Mesenchymal stem cell (in vitro differentiated cells and primary cell): ENCODE data around the gene OST4.

Experiments
- DNase-seq: peaks from one replicate; pipeline ENCODE4 v3.0.0-alpha.2; 2013
- H2AFZ ChIP-seq: one replicate; pipeline ENCODE4 v1.6.1; 2013; ENCODE audit warnings: low read depth, mild to moderate bottlenecking, control low read depth, inconsistent platforms, low read length, moderate library complexity
- H2AK5ac ChIP-seq: 2 replicates; pipeline ENCODE4 v1.6.1; 2013; ENCODE audit warnings: low read length, moderate library complexity, mild to moderate bottlenecking, inconsistent platforms; ENCODE audit not compliant: severe bottlenecking
- H2BK120ac ChIP-seq: one replicate; pipeline ENCODE4 v1.6.1; 2013; ENCODE audit warnings: low read depth, mild to moderate bottlenecking, inconsistent platforms, low read length, moderate library complexity
- H2BK12ac ChIP-seq, 2 experiments: one replicate each; pipeline ENCODE4 v1.6.1; 2013; ENCODE audit warnings: inconsistent platforms in 2 of 2, low read length in 2 of 2, mild to moderate bottlenecking in 2 of 2, moderate library complexity in 2 of 2, control low read depth in 1 of 2
- H2BK15ac ChIP-seq: one replicate; pipeline ENCODE4 v1.6.1; 2013; ENCODE audit warnings: mild to moderate bottlenecking, low read depth, inconsistent platforms; ENCODE audit not compliant: poor library complexity, severe bottlenecking
- H2BK5ac ChIP-seq: 2 replicates; pipeline ENCODE4 v1.6.1; 2013; ENCODE audit warnings: low read depth, mild to moderate bottlenecking, low read length, control low read depth, inconsistent platforms; ENCODE audit not compliant: poor library complexity, severe bottlenecking
- H3K14ac ChIP-seq, 2 experiments: one replicate each; pipeline ENCODE4 v1.6.1; 2013; ENCODE audit warnings: inconsistent platforms in 2 of 2, low read length in 2 of 2, control low read depth in 1 of 2, mild to moderate bottlenecking in 1 of 2, moderate library complexity in 1 of 2
- H3K18ac ChIP-seq, 2 experiments: one replicate each; pipeline ENCODE4 v1.6.1; 2013; ENCODE audit warnings: inconsistent platforms in 2 of 2, low read length in 2 of 2, control low read depth in 1 of 2, low read depth in 1 of 2, mild to moderate bottlenecking in 1 of 2
- H3K23ac ChIP-seq, 2 experiments: one replicate each; pipeline ENCODE4 v1.6.1; 2013; ENCODE audit warnings: inconsistent platforms in 2 of 2, low read length in 2 of 2, mild to moderate bottlenecking in 2 of 2, moderate library complexity in 2 of 2, control low read depth in 1 of 2
- H3K27ac ChIP-seq: 2 replicates; pipeline ENCODE4 v1.5.1; 2013; ENCODE audit warnings: mild to moderate bottlenecking, moderate library complexity, low read length, control low read depth, inconsistent platforms; ENCODE audit not compliant: poor library complexity, severe bottlenecking
- H3K27me3 ChIP-seq, 2 experiments: 2 replicates each; pipeline versions ENCODE4 v1.6.1 to v1.7.0; 2013; ENCODE audit warnings: low read length in 2 of 2, mild to moderate bottlenecking in 2 of 2, moderate library complexity in 2 of 2, control low read depth in 1 of 2, inconsistent platforms in 1 of 2; ENCODE audit not compliant: control insufficient read depth in 1 of 2, insufficient read depth in 1 of 2
- H3K36me3 ChIP-seq, 2 experiments: 2 replicates each; pipeline versions ENCODE4 v1.6.1 to v1.7.0; 2013; ENCODE audit warnings: low read length in 2 of 2, control low read depth in 1 of 2, inconsistent platforms in 1 of 2, low read depth in 1 of 2, mild to moderate bottlenecking in 1 of 2; ENCODE audit not compliant: insufficient read depth in 2 of 2, control insufficient read depth in 1 of 2
- H3K4ac ChIP-seq, 2 experiments: one replicate each; pipeline ENCODE4 v1.6.1; 2013; ENCODE audit warnings: inconsistent platforms in 2 of 2, low read length in 2 of 2, mild to moderate bottlenecking in 2 of 2, moderate library complexity in 2 of 2, control low read depth in 1 of 2, low read depth in 1 of 2
- H3K4me1 ChIP-seq: 2 replicates; pipeline ENCODE4 v1.6.1; 2013; ENCODE audit warnings: low read depth, low read length, control low read depth; ENCODE audit not compliant: control insufficient read depth, insufficient read depth
- H3K4me2 ChIP-seq: 2 replicates; pipeline ENCODE4 v1.6.1; 2013; ENCODE audit warnings: low read length, mild to moderate bottlenecking, inconsistent platforms; ENCODE audit not compliant: poor library complexity, severe bottlenecking
- H3K4me3 ChIP-seq, 2 experiments: 2 replicates each; pipeline versions ENCODE4 v1.5.1 to v1.7.0; 2013; ENCODE audit warnings: low read length in 2 of 2, mild to moderate bottlenecking in 2 of 2, control low read depth in 1 of 2, low read depth in 1 of 2; ENCODE audit not compliant: insufficient read depth in 1 of 2
- H3K79me1 ChIP-seq: replicated peaks from 2 replicates; pipeline ENCODE4 v1.6.1; 2013; ENCODE audit warnings: mild to moderate bottlenecking, control low read depth, low read length, inconsistent platforms; ENCODE audit not compliant: poor library complexity, severe bottlenecking
- H3K9ac ChIP-seq: 2 replicates; pipeline ENCODE4 v1.7.0; 2013; ENCODE audit warnings: mild to moderate bottlenecking, low read length, moderate library complexity
- H3K9me3 ChIP-seq: 2 replicates; pipeline ENCODE4 v1.7.0; 2013; ENCODE audit warnings: mild to moderate bottlenecking, low read length; ENCODE audit not compliant: control insufficient read depth
- H4K8ac ChIP-seq: one replicate; pipeline ENCODE4 v1.6.1; 2013; ENCODE audit warnings: inconsistent platforms, mild to moderate bottlenecking, low read length, moderate library complexity
- H4K91ac ChIP-seq: one replicate; pipeline ENCODE4 v1.6.1; 2013; ENCODE audit warnings: mild to moderate bottlenecking, low read length, inconsistent platforms
- WGBS: methylation state at CpG from one replicate; pipeline ENCODE4 v1.1.7; 2013; ENCODE audit warnings: mixed read lengths; 5-methylcytosine and 5-hydroxymethylcytosine counted together

The OST4 gene

GRCh38 chr2:27069961-27070618 is 1.4 kb downstream of the OST4 start:
- Histone ChIP-seq H2BK12ac (no peak overlapping the region), H3K9ac (peak overlapping the region; percentile 99), H2AK5ac (peak overlapping the region; percentile 24), H3K4me2 (peak overlapping the region; percentile 80), H3K23ac (peak overlapping the region in 1 of 2 experiments; percentile 42), H4K91ac (no peak overlapping the region), H3K4me1 (peaks cover 28% of the 10 kb centered on the region), H3K27me3 (no peaks in the 10 kb centered on the region), H2AFZ (no peak overlapping the region), H3K18ac (no peak overlapping the region), H3K79me1 (peaks cover 16% of the 10 kb centered on the region), H3K36me3 (peaks cover 32 to 51% of the 10 kb centered on the region in 2 experiments), H3K4me3 (peak overlapping the region in 1 of 2 experiments; percentile 100), H3K14ac (no peak overlapping the region), H2BK15ac (no peak overlapping the region), H3K27ac (no peak overlapping the region), H2BK5ac (no peak overlapping the region), H3K9me3 (no peaks in the 10 kb centered on the region), H4K8ac (no peak overlapping the region), H2BK120ac (no peak overlapping the region), H3K4ac (peak overlapping the region in 1 of 2 experiments; percentile 64)
- 89% methylated on average over 6 of the region's 8 CpGs for WGBS
- DNase-seq = no peak

DNA sequence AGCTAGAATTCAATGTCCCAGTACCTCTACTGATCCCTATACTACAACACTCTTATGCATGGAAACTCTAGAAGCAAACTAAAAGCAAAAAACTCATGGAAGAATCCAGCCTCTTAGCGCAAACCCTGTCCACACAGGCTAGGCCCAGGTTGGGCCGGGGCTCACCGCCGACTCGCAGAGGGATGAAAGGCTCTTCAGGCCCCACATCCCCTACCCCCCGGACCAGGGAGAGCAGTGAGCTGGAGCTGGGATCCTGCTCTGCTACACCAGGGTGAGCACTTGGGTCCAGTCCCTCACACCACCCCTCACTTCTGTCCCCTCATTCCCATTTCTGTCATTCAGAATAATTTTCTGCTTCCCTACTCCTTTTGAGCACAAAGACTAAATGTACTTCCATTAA is 2.0 kb downstream of the OST4 start:
- Histone ChIP-seq H4K91ac (no peak overlapping the region), H3K23ac (no peak overlapping the region), H3K9me3 (no peaks in the 10 kb centered on the region), H2BK5ac (no peak overlapping the region), H2BK12ac (no peak overlapping the region), H3K4ac (no peak overlapping the region), H3K27me3 (no peaks in the 10 kb centered on the region), H3K9ac (peak overlapping the region; percentile 99), H2AFZ (no peak overlapping the region), H4K8ac (no peak overlapping the region), H3K4me1 (peaks cover 26% of the 10 kb centered on the region), H3K4me2 (peak overlapping the region; percentile 14), H3K14ac (no peak overlapping the region), H3K4me3 (peak overlapping the region in 1 of 2 experiments; percentile 100), H3K79me1 (peaks cover 18% of the 10 kb centered on the region), H2BK120ac (no peak overlapping the region), H2AK5ac (no peak overlapping the region), H3K27ac (no peak overlapping the region), H3K18ac (no peak overlapping the region), H3K36me3 (peaks cover 37 to 54% of the 10 kb centered on the region in 2 experiments), H2BK15ac (no peak overlapping the region)
- DNase-seq = no peak
- 98% methylated on average over 6 of the region's 6 CpGs for WGBS

DNA sequence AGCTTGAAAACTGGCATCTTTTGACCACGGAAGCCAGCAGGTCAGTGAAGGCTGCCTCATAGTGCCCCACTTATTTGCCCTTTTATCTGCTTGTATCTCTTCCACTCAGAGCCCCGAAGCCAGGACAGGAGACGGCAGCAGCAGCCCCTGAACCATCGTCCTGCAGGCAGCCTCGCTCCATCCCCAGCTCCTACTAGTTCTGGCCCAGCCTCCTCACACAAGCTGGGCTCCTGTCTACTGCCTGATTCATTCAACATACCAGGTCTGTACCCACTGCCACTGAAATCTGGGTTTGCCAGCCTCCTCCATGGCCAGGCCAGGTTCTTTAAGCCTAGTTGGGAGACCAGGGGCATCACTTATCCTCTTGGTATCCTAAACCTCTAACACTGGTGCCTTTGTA is 4.1 kb downstream of the OST4 start:
- Histone ChIP-seq H2AK5ac (no peak overlapping the region), H3K18ac (no peak overlapping the region), H3K27ac (no peak overlapping the region), H3K79me1 (peaks cover 24% of the 10 kb centered on the region), H2BK120ac (no peak overlapping the region), H4K8ac (no peak overlapping the region), H2BK15ac (no peak overlapping the region), H2AFZ (no peak overlapping the region), H3K23ac (no peak overlapping the region), H3K4ac (no peak overlapping the region), H3K9ac (no peak overlapping the region), H3K36me3 (peaks cover 40 to 61% of the 10 kb centered on the region in 2 experiments), H2BK12ac (no peak overlapping the region), H2BK5ac (no peak overlapping the region), H3K27me3 (no peaks in the 10 kb centered on the region), H3K4me2 (no peak overlapping the region), H4K91ac (no peak overlapping the region), H3K4me1 (peaks cover 22% of the 10 kb centered on the region), H3K4me3 (no peak overlapping the region), H3K9me3 (no peaks in the 10 kb centered on the region), H3K14ac (no peak overlapping the region)
- WGBS = 100% methylated on average over 5 of the region's 5 CpGs
- no peak for DNase-seq

GRCh38 chr2:27065128-27065527 is 6.3 kb downstream of the OST4 start:
- no peaks in the 10 kb centered on the region for H3K27me3 ChIP-seq
- H3K4me1 ChIP-seq = peaks cover 16% of the 10 kb centered on the region
- H4K8ac ChIP-seq = no peak overlapping the region
- no peak overlapping the region for H2BK12ac ChIP-seq
- no peak overlapping the region for H4K91ac ChIP-seq
- no peak overlapping the region for H3K23ac ChIP-seq
- H3K79me1 ChIP-seq = peaks cover 24% of the 10 kb centered on the region
- H3K14ac ChIP-seq = no peak overlapping the region
- H3K18ac ChIP-seq = no peak overlapping the region
- H3K9ac ChIP-seq = no peak overlapping the region
- H2BK15ac ChIP-seq = no peak overlapping the region
- H2AK5ac ChIP-seq = no peak overlapping the region
- H3K9me3 ChIP-seq = no peaks in the 10 kb centered on the region
- no peak for DNase-seq
- no peak overlapping the region for H2BK5ac ChIP-seq
- no peak overlapping the region for H3K4ac ChIP-seq
- peaks cover 44 to 66% of the 10 kb centered on the region in 2 experiments for H3K36me3 ChIP-seq
- no peak overlapping the region for H3K27ac ChIP-seq
- no peak overlapping the region for H3K4me2 ChIP-seq
- no peak overlapping the region for H2AFZ ChIP-seq
- H3K4me3 ChIP-seq = no peak overlapping the region
- WGBS = 100% methylated on average over 3 of the region's 3 CpGs
- H2BK120ac ChIP-seq = no peak overlapping the region
